ENCODE results near the gene NUDT9.
"Not testable (repeated sequence)": the region's sequence is repeated elsewhere in the genome, so short reads cannot be mapped to it uniquely, and the experiment has no call there.

- not testable (repeated sequence) for TF ChIP-seq CTCF (IDR thresholded peaks at IDR 0.05; ENCODE audit: low read length); EZH2 (optimal IDR thresholded peaks at IDR 0.05; ENCODE audit: low read depth, low read length)
Measured at GRCh38 chr4:87424099-87424543, 1.7 kb downstream of the NUDT9 start.

Data from MM.1S (cell line).